Endothelial cell (in vitro differentiated cells): Measurements from ENCODE around the gene ATG9A. TPM values are rescaled to one million over a fixed set of nuclear protein-coding genes. Genes with fewer than 3 reads are reported as not detected.
"Not testable (repeated sequence)": the region's sequence is repeated elsewhere in the genome, so short reads cannot be mapped to it uniquely, and the experiment has no call there.

Experiments
- DNase-seq: peaks from one replicate; pipeline ENCODE4 v3.0.0; 2021; ENCODE audit warnings: low spot score
- H3K27ac Mint-ChIP-seq: one replicate; pipeline ENCODE4 v1.8.0; 2021; ENCODE audit warnings: mixed read lengths, inconsistent platforms; ENCODE audit not compliant: unreplicated experiment
- H3K27me3 Mint-ChIP-seq: one replicate; pipeline ENCODE4 v1.8.0; 2021; ENCODE audit warnings: mild to moderate bottlenecking, moderate library complexity, mixed read lengths, inconsistent platforms; ENCODE audit not compliant: unreplicated experiment
- H3K36me3 Mint-ChIP-seq: one replicate; pipeline ENCODE4 v1.8.0; 2021; ENCODE audit warnings: mild to moderate bottlenecking, low read depth, mixed read lengths, inconsistent platforms; ENCODE audit not compliant: unreplicated experiment
- H3K4me1 Mint-ChIP-seq: one replicate; pipeline ENCODE4 v1.8.0; 2021; ENCODE audit warnings: mild to moderate bottlenecking, mixed read lengths, inconsistent platforms; ENCODE audit not compliant: unreplicated experiment
- H3K4me3 Mint-ChIP-seq: one replicate; pipeline ENCODE4 v1.8.0; 2021; ENCODE audit warnings: mild to moderate bottlenecking, mixed read lengths, inconsistent platforms; ENCODE audit not compliant: unreplicated experiment
- H3K9me3 Mint-ChIP-seq: one replicate; pipeline ENCODE4 v1.8.0; 2021; ENCODE audit warnings: mixed read lengths, inconsistent platforms; ENCODE audit not compliant: unreplicated experiment
- total RNA-seq: library from RNA; stranded (reverse); fragmentation: NEBNext Ultra II Directional; extraction: Animal tissue kit (Norgen Biotek cat#: 25700); gene quantifications from one replicate; pipeline ENCODE4 v1.2.1, GENCODE V29; 2021; ENCODE audit not compliant: unreplicated experiment
- TF ChIP-seq, protein P1 (sequence below): fragments of 200-600 bp; sonication (generic); IDR thresholded peaks from one replicate; pipeline ENCODE4 v1.5.0; 2021; ENCODE audit warnings: antibody characterized with exemption; ENCODE audit not compliant: unreplicated experiment

Gene ATG9A
- total RNA-seq, 1 donor from 2014 or later, result 48.5 TPM

DNA sequence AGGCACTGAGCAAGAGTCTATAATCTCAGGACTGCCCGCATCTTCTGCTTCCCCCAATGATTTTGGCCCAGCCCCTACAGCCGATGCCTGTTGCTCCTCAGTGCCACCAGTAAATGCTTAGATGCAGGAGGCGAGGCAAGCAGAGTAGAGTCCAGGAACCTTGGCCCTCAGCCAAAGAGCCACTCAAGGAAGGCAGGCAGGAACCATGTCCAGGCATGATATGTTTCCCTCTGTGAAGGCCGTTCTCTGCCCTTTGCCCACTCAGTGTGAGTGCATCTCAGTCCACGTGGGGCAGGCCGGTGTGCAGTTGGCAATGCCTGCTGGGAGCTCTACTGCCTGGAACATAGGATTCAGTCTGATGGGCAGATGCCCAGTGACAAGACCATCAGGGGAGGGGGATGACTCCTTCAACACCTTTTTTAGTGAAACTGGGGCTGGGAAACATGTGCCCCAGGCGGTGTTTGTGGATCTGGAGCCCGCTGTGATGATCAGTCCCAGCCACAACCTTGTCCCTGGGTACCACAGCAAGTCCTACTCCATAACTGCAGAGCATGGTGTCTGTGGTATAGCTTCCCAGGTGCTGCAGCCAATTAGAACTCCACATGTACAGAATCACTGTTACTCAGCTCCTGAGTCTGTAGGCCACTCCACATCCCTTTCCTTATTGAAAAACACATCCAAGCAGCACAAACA lies 40.1 kb upstream of the ATG9A start:
- peaks cover 3% of the 10 kb centered on the region for H3K4me1 Mint-ChIP-seq
- H3K9me3 Mint-ChIP-seq, result no peaks in the 10 kb centered on the region
- DNase-seq, result no peak
- peaks cover 3% of the 10 kb centered on the region for H3K27me3 Mint-ChIP-seq
- no peak overlapping the region for H3K27ac Mint-ChIP-seq
- H3K36me3 Mint-ChIP-seq, result no peaks in the 10 kb centered on the region
- no peak overlapping the region for H3K4me3 Mint-ChIP-seq
- TF ChIP-seq, protein P1, sequence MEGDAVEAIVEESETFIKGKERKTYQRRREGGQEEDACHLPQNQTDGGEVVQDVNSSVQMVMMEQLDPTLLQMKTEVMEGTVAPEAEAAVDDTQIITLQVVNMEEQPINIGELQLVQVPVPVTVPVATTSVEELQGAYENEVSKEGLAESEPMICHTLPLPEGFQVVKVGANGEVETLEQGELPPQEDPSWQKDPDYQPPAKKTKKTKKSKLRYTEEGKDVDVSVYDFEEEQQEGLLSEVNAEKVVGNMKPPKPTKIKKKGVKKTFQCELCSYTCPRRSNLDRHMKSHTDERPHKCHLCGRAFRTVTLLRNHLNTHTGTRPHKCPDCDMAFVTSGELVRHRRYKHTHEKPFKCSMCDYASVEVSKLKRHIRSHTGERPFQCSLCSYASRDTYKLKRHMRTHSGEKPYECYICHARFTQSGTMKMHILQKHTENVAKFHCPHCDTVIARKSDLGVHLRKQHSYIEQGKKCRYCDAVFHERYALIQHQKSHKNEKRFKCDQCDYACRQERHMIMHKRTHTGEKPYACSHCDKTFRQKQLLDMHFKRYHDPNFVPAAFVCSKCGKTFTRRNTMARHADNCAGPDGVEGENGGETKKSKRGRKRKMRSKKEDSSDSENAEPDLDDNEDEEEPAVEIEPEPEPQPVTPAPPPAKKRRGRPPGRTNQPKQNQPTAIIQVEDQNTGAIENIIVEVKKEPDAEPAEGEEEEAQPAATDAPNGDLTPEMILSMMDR, result no peak

DNA sequence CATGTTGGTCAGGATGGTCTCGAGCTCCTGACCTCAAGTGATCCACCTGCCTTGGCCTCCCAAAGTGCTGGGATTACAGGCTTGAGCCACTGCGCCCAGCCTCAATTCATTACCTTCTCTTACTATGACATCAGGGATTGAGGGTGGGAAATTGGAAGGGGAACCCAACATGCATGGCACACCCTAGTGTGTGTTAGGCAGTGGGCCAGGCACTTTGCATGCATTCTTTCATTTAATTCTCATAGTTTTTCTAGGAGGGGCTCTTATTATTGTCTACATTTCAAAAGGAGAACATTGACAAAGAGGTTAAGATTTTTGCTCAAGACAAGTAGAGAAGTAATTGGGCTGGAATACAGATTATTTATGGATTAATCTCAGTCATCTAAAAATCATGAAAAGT lies 38.9 kb upstream of the ATG9A start:
- no peak overlapping the region for H3K4me3 Mint-ChIP-seq
- no peak overlapping the region for H3K27ac Mint-ChIP-seq
- peaks cover 2% of the 10 kb centered on the region for H3K4me1 Mint-ChIP-seq
- H3K36me3 Mint-ChIP-seq, result no peaks in the 10 kb centered on the region
- DNase-seq, result no peak
- peaks cover 3% of the 10 kb centered on the region for H3K27me3 Mint-ChIP-seq
- H3K9me3 Mint-ChIP-seq, result no peaks in the 10 kb centered on the region
- TF ChIP-seq, protein P1, result no peak

DNA sequence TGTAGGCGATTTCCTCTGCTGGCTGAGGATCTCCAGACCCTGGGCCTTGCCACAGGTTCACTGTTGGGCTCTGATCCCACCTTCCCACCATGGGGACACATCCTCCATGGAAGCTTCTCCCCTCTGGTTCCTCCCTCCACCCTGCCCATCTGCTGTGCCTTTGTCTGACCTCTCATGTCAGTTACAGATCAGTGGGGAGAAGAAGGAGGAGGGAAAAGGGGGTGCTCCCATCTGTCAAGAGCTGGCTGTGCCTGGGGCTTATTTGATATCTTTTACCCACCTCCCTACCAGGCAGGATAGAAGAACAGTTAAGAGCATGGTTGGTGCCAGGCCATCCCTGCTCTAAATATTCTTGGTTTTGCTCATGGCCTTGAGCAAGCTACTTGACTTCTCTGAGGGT lies 37.5 kb upstream of the ATG9A start:
- Mint-ChIP-seq H3K9me3 (no peaks in the 10 kb centered on the region), H3K27me3 (peaks cover 4% of the 10 kb centered on the region)

DNA sequence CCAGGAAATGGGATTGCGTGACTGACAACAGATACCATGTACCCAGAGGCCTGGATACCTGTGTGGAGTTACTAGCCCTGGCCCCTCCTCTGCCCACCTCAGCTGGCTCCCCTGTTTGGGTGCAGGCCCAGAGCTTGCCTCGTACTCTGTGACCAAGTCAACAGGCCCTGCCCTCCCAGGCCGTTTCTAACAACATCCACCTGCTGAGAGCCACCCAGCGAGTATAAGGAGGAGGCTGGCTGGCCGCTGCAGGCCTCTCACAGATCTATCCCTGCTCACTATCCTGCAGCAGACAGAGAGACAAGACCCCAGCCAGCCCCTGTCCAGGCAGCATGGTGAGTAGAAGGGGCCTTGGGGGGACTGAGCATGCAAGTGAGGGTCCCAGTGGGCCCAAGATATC lies 36.8 kb upstream of the ATG9A start:
- Mint-ChIP-seq H3K27ac (no peak overlapping the region), H3K4me1 (peaks cover 9% of the 10 kb centered on the region), H3K4me3 (no peak overlapping the region), H3K27me3 (peaks cover 2% of the 10 kb centered on the region), H3K9me3 (no peaks in the 10 kb centered on the region), H3K36me3 (no peaks in the 10 kb centered on the region)
- TF ChIP-seq, protein P1, result no peak
- DNase-seq, result no peak

More for the DNA sequence above, 37.5 kb upstream of the ATG9A start:
- Mint-ChIP-seq H3K27ac (no peak overlapping the region), H3K4me1 (peaks cover 3% of the 10 kb centered on the region), H3K4me3 (no peak overlapping the region), H3K36me3 (no peaks in the 10 kb centered on the region)
- no peak for DNase-seq
- TF ChIP-seq, protein P1, result no peak

DNA sequence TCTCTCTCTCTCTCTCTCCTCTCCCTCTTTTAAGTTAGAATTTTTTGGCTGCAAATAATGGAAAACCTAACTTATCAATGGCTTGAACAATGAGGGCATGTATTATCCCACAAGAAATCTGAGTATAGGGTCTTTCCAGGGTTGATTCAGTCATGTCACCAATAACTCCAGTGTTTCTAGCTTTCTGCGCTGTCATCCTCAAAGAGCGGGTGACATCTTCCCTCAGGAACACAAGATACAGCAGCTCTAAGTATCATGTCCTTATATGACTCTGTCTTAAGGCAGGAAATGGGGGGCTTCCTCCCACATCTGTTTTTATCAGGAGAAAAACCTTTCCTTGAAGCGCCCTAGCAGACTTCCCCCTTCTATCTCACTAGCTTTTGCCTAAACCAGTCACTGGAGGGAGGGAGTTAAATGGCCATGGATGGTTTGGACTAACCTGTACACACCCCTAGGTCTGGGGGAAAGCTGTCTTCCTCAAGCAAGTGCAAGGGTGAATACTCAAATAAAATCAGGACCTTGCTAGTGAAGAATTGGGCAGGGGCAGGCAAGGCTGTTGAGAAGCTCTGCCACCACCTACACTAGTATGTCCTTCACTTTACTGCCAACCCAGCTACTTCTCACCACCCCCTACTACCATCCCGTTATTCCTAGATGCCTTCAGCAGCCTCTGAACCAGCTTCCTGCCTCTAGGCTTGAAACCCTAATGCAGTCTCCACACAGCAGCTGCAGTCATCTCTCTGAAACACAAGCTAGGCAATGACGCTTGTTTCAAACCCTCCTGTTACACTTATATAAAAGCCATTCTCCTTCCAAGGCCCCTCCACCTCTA lies 31.8 kb upstream of the ATG9A start:
- Mint-ChIP-seq H3K4me1 (peaks cover 13% of the 10 kb centered on the region), H3K9me3 (no peaks in the 10 kb centered on the region), H3K27me3 (peaks cover 2% of the 10 kb centered on the region), H3K27ac (no peak overlapping the region), H3K4me3 (no peak overlapping the region), H3K36me3 (no peaks in the 10 kb centered on the region)
- TF ChIP-seq, protein P1, result no peak
- no peak for DNase-seq

DNA sequence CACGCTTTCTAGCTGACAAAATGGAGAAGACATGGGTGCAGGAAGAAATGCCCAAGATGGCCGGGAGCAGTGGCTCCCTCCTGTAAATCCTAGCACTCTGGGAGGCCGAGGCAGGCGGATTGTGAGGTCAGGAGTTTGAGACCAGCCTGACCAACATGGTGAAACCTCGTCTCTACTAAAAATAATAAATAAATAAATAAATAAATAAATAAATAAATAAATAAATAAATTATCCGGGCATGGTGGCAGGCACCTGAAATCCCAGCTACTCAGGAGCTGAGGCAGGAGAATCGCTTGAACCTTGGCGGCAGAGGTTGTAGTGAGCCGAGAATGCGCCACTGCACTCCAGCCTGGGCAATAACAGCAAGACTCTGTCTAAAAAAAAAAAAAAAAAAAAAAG lies 29.5 kb upstream of the ATG9A start:
- not testable (repeated sequence) for H3K4me3 Mint-ChIP-seq, H3K36me3 Mint-ChIP-seq, H3K27me3 Mint-ChIP-seq

More for the DNA sequence above, 29.5 kb upstream of the ATG9A start:
- H3K9me3 Mint-ChIP-seq, DNase-seq, H3K27ac Mint-ChIP-seq: not testable (repeated sequence)
- H3K4me1 Mint-ChIP-seq, result peaks cover 11% of the 10 kb centered on the region
